ENCODE data around the gene CASTOR1.

Gene CASTOR1

GRCh38 chr22:30328466-30329049, 39.3 kb upstream of the CASTOR1 start:
- no peaks in the 10 kb centered on the region for H3K9me3 ChIP-seq (ENCODE audit: insufficient read depth, low read depth, low read length)
- no peak overlapping the region for H3K27ac ChIP-seq (ENCODE audit: low read depth, low read length)
- peaks cover 30% of the 10 kb centered on the region for H3K36me3 ChIP-seq (ENCODE audit: insufficient read depth, low read length)
- WGBS: 79% methylated on average over 3 of the region's 3 CpGs
- no peak overlapping the region for H3K9ac ChIP-seq (ENCODE audit: low read depth, low read length)
- no peak overlapping the region for H3K4me3 ChIP-seq (ENCODE audit: low read length)
- peaks cover 13% of the 10 kb centered on the region; the same call in 1 of the 2 replicates for H3K4me1 ChIP-seq (ENCODE audit: insufficient read depth, low read length)
- no peaks in the 10 kb centered on the region for H3K27me3 ChIP-seq (ENCODE audit: insufficient read depth, low read length)

- WGBS: 70% methylated on average over 5 of the region's 5 CpGs
- H3K36me3 ChIP-seq (ENCODE audit: insufficient read depth, low read length): peaks cover 24% of the 10 kb centered on the region
- H3K4me3 ChIP-seq (ENCODE audit: low read length): no peak overlapping the region
- peaks cover 13% of the 10 kb centered on the region; the same call in 1 of the 2 replicates for H3K4me1 ChIP-seq (ENCODE audit: insufficient read depth, low read length)
- no peak overlapping the region for H3K9ac ChIP-seq (ENCODE audit: low read depth, low read length)
- no peaks in the 10 kb centered on the region for H3K27me3 ChIP-seq (ENCODE audit: insufficient read depth, low read length)
- no peak overlapping the region for H3K27ac ChIP-seq (ENCODE audit: low read depth, low read length)
- H3K9me3 ChIP-seq (ENCODE audit: insufficient read depth, low read depth, low read length): no peaks in the 10 kb centered on the region
Measured at GRCh38 chr22:30327864-30328345, 38.6 kb upstream of the CASTOR1 start.

GRCh38 chr22:30326706-30327362, 37.5 kb upstream of the CASTOR1 start, which contains the start of gene TBC1D10A:
Gene TBC1D10A, minus strand, starts transcription at chr22:30326941. Its CDS starts 60 bp downstream, at chr22:30326881.
- Histone ChIP-seq H3K4me1 (ENCODE audit: insufficient read depth, low read length) (peaks cover 13% of the 10 kb centered on the region; the same call in 1 of the 2 replicates), H3K27me3 (ENCODE audit: insufficient read depth, low read length) (no peaks in the 10 kb centered on the region), H3K27ac (ENCODE audit: low read depth, low read length) (peak within 1 kb of the TSS; percentile 41; the same call in 1 of the 2 replicates), H3K36me3 (ENCODE audit: insufficient read depth, low read length) (peaks cover 13% of the 10 kb centered on the region), H3K9me3 (ENCODE audit: insufficient read depth, low read depth, low read length) (no peaks in the 10 kb centered on the region), H3K4me3 (ENCODE audit: low read length) (peak within 1 kb of the TSS; percentile 91), H3K9ac (ENCODE audit: low read depth, low read length) (peak within 1 kb of the TSS; percentile 62)
- WGBS: under 1% methylated on average over 68 of the region's 69 CpGs

GRCh38 chr22:30326255-30326705, 37.0 kb upstream of the CASTOR1 start:
- Histone ChIP-seq H3K36me3 (ENCODE audit: insufficient read depth, low read length) (peaks cover 9% of the 10 kb centered on the region), H3K27ac (ENCODE audit: low read depth, low read length) (no peak overlapping the region), H3K9ac (ENCODE audit: low read depth, low read length) (peak overlapping the region; percentile 62), H3K27me3 (ENCODE audit: insufficient read depth, low read length) (no peaks in the 10 kb centered on the region), H3K4me1 (ENCODE audit: insufficient read depth, low read length) (peaks cover 13% of the 10 kb centered on the region; the same call in 1 of the 2 replicates), H3K4me3 (ENCODE audit: low read length) (peak overlapping the region; percentile 91), H3K9me3 (ENCODE audit: insufficient read depth, low read depth, low read length) (no peaks in the 10 kb centered on the region)
- WGBS: under 1% methylated on average over 33 of the region's 34 CpGs

- no peaks in the 10 kb centered on the region for H3K27me3 ChIP-seq (ENCODE audit: insufficient read depth, low read length)
- H3K4me1 ChIP-seq (ENCODE audit: insufficient read depth, low read length): peaks cover 13% of the 10 kb centered on the region; the same call in 1 of the 2 replicates
- peaks cover 4% of the 10 kb centered on the region for H3K36me3 ChIP-seq (ENCODE audit: insufficient read depth, low read length)
- 59% methylated on average over 14 of the region's 14 CpGs for WGBS
- H3K9ac ChIP-seq (ENCODE audit: low read depth, low read length): no peak overlapping the region
- H3K27ac ChIP-seq (ENCODE audit: low read depth, low read length): no peak overlapping the region
- no peaks in the 10 kb centered on the region for H3K9me3 ChIP-seq (ENCODE audit: insufficient read depth, low read depth, low read length)
- H3K4me3 ChIP-seq (ENCODE audit: low read length): peak overlapping the region; percentile 91
Measured at GRCh38 chr22:30325724-30326254, 36.5 kb upstream of the CASTOR1 start.

GRCh38 chr22:30325065-30325720, 35.9 kb upstream of the CASTOR1 start:
- 74% methylated on average over 5 of the region's 5 CpGs for WGBS
- Histone ChIP-seq H3K36me3 (ENCODE audit: insufficient read depth, low read length) (no peaks in the 10 kb centered on the region), H3K9me3 (ENCODE audit: insufficient read depth, low read depth, low read length) (no peaks in the 10 kb centered on the region), H3K4me3 (ENCODE audit: low read length) (0 out of 2 replicates have a peak overlapping the region, but pooled peaks have one; percentile 91), H3K4me1 (ENCODE audit: insufficient read depth, low read length) (peaks cover 13% of the 10 kb centered on the region; the same call in 1 of the 2 replicates), H3K27ac (ENCODE audit: low read depth, low read length) (no peak overlapping the region), H3K9ac (ENCODE audit: low read depth, low read length) (no peak overlapping the region), H3K27me3 (ENCODE audit: insufficient read depth, low read length) (no peaks in the 10 kb centered on the region)

- 92% methylated on average over 4 of the region's 8 CpGs for WGBS
- no peak overlapping the region for H3K27ac ChIP-seq (ENCODE audit: low read depth, low read length)
- no peak overlapping the region for H3K4me3 ChIP-seq (ENCODE audit: low read length)
Measured at GRCh38 chr22:30324014-30324730, 34.9 kb upstream of the CASTOR1 start.

GRCh38 chr22:30323246-30323645, 33.9 kb upstream of the CASTOR1 start:
- WGBS: 98% methylated on average over 3 of the region's 3 CpGs
- Histone ChIP-seq H3K27ac (ENCODE audit: low read depth, low read length) (no peak overlapping the region), H3K9ac (ENCODE audit: low read depth, low read length) (no peak overlapping the region), H3K4me1 (ENCODE audit: insufficient read depth, low read length) (peaks cover 13% of the 10 kb centered on the region; the same call in 1 of the 2 replicates), H3K4me3 (ENCODE audit: low read length) (no peak overlapping the region), H3K27me3 (ENCODE audit: insufficient read depth, low read length) (no peaks in the 10 kb centered on the region), H3K9me3 (ENCODE audit: insufficient read depth, low read depth, low read length) (no peaks in the 10 kb centered on the region), H3K36me3 (ENCODE audit: insufficient read depth, low read length) (no peaks in the 10 kb centered on the region)

More at GRCh38 chr22:30324014-30324730, 34.9 kb upstream of the CASTOR1 start:
- Histone ChIP-seq H3K9me3 (ENCODE audit: insufficient read depth, low read depth, low read length) (no peaks in the 10 kb centered on the region), H3K9ac (ENCODE audit: low read depth, low read length) (no peak overlapping the region), H3K4me1 (ENCODE audit: insufficient read depth, low read length) (peaks cover 13% of the 10 kb centered on the region; the same call in 1 of the 2 replicates), H3K36me3 (ENCODE audit: insufficient read depth, low read length) (no peaks in the 10 kb centered on the region), H3K27me3 (ENCODE audit: insufficient read depth, low read length) (no peaks in the 10 kb centered on the region)

- no peaks in the 10 kb centered on the region for H3K36me3 ChIP-seq (ENCODE audit: insufficient read depth, low read length)
- no peak overlapping the region for H3K9ac ChIP-seq (ENCODE audit: low read depth, low read length)
- H3K4me1 ChIP-seq (ENCODE audit: insufficient read depth, low read length): peaks cover 4% of the 10 kb centered on the region; the same call in 1 of the 2 replicates
- no peaks in the 10 kb centered on the region for H3K9me3 ChIP-seq (ENCODE audit: insufficient read depth, low read depth, low read length)
- 98% methylated on average over 2 of the region's 2 CpGs for WGBS
- H3K4me3 ChIP-seq (ENCODE audit: low read length): no peak overlapping the region
- no peak overlapping the region for H3K27ac ChIP-seq (ENCODE audit: low read depth, low read length)
- H3K27me3 ChIP-seq (ENCODE audit: insufficient read depth, low read length): no peaks in the 10 kb centered on the region
Measured at GRCh38 chr22:30321461-30321860, 32.2 kb upstream of the CASTOR1 start.

GRCh38 chr22:30320021-30320556, 30.8 kb upstream of the CASTOR1 start:
- Histone ChIP-seq H3K27me3 (ENCODE audit: insufficient read depth, low read length) (no peaks in the 10 kb centered on the region), H3K27ac (ENCODE audit: low read depth, low read length) (no peak overlapping the region), H3K36me3 (ENCODE audit: insufficient read depth, low read length) (no peaks in the 10 kb centered on the region), H3K4me1 (ENCODE audit: insufficient read depth, low read length) (no peaks in the 10 kb centered on the region), H3K4me3 (ENCODE audit: low read length) (no peak overlapping the region), H3K9ac (ENCODE audit: low read depth, low read length) (no peak overlapping the region), H3K9me3 (ENCODE audit: insufficient read depth, low read depth, low read length) (no peaks in the 10 kb centered on the region)
- 92% methylated on average over 3 of the region's 3 CpGs for WGBS
